ENCODE data around the gene CCDC102A. TPM values are rescaled to one million over a fixed set of nuclear protein-coding genes. Genes with fewer than 3 reads are reported as not detected.

Gene CCDC102A
- total and polyA plus RNA-seq, 10 of the 15 experiments (the other 5 are each of a cell fraction or from before 2014, with no cell fraction given) = 0.03 to 5.9 (median 2.4) TPM

- TF ChIP-seq, protein P1, sequence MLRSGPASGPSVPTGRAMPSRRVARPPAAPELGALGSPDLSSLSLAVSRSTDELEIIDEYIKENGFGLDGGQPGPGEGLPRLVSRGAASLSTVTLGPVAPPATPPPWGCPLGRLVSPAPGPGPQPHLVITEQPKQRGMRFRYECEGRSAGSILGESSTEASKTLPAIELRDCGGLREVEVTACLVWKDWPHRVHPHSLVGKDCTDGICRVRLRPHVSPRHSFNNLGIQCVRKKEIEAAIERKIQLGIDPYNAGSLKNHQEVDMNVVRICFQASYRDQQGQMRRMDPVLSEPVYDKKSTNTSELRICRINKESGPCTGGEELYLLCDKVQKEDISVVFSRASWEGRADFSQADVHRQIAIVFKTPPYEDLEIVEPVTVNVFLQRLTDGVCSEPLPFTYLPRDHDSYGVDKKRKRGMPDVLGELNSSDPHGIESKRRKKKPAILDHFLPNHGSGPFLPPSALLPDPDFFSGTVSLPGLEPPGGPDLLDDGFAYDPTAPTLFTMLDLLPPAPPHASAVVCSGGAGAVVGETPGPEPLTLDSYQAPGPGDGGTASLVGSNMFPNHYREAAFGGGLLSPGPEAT (IDR thresholded peaks at IDR 0.05; ENCODE audit: low read depth) = peak; percentile 38; the same call in 1 of the 2 replicates
- TF ChIP-seq CBFB (IDR thresholded peaks at IDR 0.05; ENCODE audit: low read depth) = 0 out of 2 replicates have a peak, but pooled peaks have one; percentile 66
- no peak for TF ChIP-seq MXI1 (IDR thresholded peaks at IDR 0.05; ENCODE audit: low read depth, low read length)
- 0 out of 2 replicates have a peak, but pooled peaks have one; percentile 54 for TF ChIP-seq YY1 (IDR thresholded peaks at IDR 0.05; ENCODE audit: low read depth, low read length)
- peak; percentile 67; the same call in 1 of the 2 replicates for TF ChIP-seq TBL1XR1 (IDR thresholded peaks at IDR 0.05; ENCODE audit: low read depth, low read length)
Observed at GRCh38 chr16:57537194-57537505, 779 bp upstream of the CCDC102A start (continued).

DNA sequence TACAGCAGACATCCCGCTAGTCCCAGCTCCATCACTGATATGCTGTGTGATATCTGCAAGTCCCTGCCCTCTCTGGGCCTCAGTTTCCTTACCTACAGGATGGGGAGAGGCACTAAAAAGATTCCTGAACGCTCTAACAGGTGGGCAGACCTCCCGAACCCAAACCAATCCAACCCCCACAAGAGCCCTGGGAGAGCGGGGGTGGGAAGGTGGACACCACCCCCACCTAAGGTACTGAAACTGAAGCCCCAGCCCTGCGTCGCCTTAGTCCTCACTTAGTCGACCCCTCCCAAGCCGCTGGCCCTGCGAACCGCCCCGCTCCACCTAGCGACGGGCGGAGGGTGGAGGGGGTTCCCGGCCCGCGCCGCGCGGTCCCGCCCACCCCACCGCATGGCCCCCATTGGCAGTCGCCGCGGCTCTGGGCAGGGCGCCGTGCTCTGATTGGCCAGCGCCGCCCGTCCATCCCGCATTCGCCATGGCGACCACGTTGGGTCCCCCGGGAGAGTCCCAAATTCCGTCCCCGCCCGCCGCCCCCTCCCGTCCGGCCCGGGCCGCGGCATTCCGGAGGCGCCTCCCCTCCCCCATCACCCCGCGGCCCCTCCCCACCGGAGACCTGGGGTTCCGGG is 578 bp downstream of the CCDC102A start:
- peaks cover 7% of the 10 kb centered on the region for H3K79me2 ChIP-seq (ENCODE audit: control insufficient read depth, insufficient read depth, low read length)
- ATAC-seq (peak; percentile 82), FAIRE-seq (no peak), DNase-seq (ENCODE audit: low read depth, low spot score) (no peak)
- peak overlapping the region; percentile 97 for H3K4me2 ChIP-seq (ENCODE audit: control insufficient read depth, insufficient read depth)
- CTCF ChIA-PET = interaction anchor here (0.8 to 3.3 kb wide), 5 partner anchors 9 to 235 kb away, joined by 3 to 18 read pairs (median 5); partner anchors contain the start of gene POLR2C
- H3K27ac ChIP-seq (ENCODE audit: control insufficient read depth, insufficient read depth) = peak overlapping the region; percentile 85
- H3K4me1 ChIP-seq (ENCODE audit: control insufficient read depth, insufficient read depth, low read length) = peaks cover 63% of the 10 kb centered on the region
- intact Hi-C loops (cut with micrococcal nuclease; ENCODE audit: unreplicated experiment) (loop anchor here (2.0 to 5.0 kb wide), 3 partner anchors 49 to 348 kb away; partner anchors contain the start of genes DOK4, PSME3IP1 and RSPRY1), in situ Hi-C loops (cut with MboI) (no loop called here)
- RAD21 ChIA-PET (ENCODE audit: unreplicated experiment) = interaction anchor here (2.7 to 2.8 kb wide), 2 partner anchors 10 to 49 kb away, joined by 12 to 16 read pairs; partner anchors contain the start of gene DOK4
- WGBS (ENCODE audit: insufficient coverage, insufficient replicate concordance, low lambda C conversion rate, missing lambda C conversion rate) = 2% methylated on average over 35 of the region's 50 CpGs
- BruUV-seq (replicated peaks) = no TSS peak
- SMC1A ChIA-PET (ENCODE audit: uncharacterized antibody, unreplicated experiment) = interaction anchor here (0.9 to 1.8 kb wide), 2 partner anchors 16 to 48 kb away, joined by 3 to 6 read pairs; no protein-coding TSS in a partner anchor
- no peaks in the 10 kb centered on the region for H4K20me1 ChIP-seq (ENCODE audit: control insufficient read depth, insufficient read depth)
- H3K9ac ChIP-seq (ENCODE audit: control insufficient read depth, insufficient read depth, low read length) = peak overlapping the region; percentile 82
- no peaks in the 10 kb centered on the region for H3K36me3 ChIP-seq (ENCODE audit: control insufficient read depth in 2 of 2, insufficient read depth in 2 of 2, low read length in 1 of 2)
- POLR2A ChIA-PET = interaction anchor here (1.9 kb wide), 1 partner anchor 10 kb away, joined by 11 read pairs; no protein-coding TSS in a partner anchor
- H3K4me3 ChIP-seq = peak overlapping the region; percentile 88
- no peaks in the 10 kb centered on the region for H3K27me3 ChIP-seq (replicated peaks in 1 of 2; ENCODE audit: control insufficient read depth in 2 of 2, insufficient read depth in 2 of 2, low read length in 1 of 2)
- peak overlapping the region; percentile 74 for H2AFZ ChIP-seq (ENCODE audit: control insufficient read depth, low read depth, low read length)
- H3K9me3 ChIP-seq (replicated peaks; ENCODE audit: control insufficient read depth, insufficient read depth, low read length) = no peaks in the 10 kb centered on the region
- TF ChIP-seq CHD2 (IDR thresholded peaks at IDR 0.05; ENCODE audit: borderline replicate concordance, low read depth, low read length) = peak; percentile 85
- peak; percentile 96 for TF ChIP-seq NFYB (IDR thresholded peaks at IDR 0.05; ENCODE audit: insufficient read depth, low read depth, low read length)
- peak; percentile 25; the same call in 1 of the 2 replicates for TF ChIP-seq TAF1 (IDR thresholded peaks at IDR 0.05; ENCODE audit: borderline replicate concordance, low read depth, low read length)
- peak; percentile 28 for TF ChIP-seq SKIL (IDR thresholded peaks at IDR 0.05; ENCODE audit: low read depth, poor library complexity, severe bottlenecking)
- no peak for TF ChIP-seq RUNX3 (IDR thresholded peaks at IDR 0.05; ENCODE audit: low read length)
- peak; percentile 80 for TF ChIP-seq MXI1 (IDR thresholded peaks at IDR 0.05; ENCODE audit: low read depth, low read length)
- TF ChIP-seq, protein P2, sequence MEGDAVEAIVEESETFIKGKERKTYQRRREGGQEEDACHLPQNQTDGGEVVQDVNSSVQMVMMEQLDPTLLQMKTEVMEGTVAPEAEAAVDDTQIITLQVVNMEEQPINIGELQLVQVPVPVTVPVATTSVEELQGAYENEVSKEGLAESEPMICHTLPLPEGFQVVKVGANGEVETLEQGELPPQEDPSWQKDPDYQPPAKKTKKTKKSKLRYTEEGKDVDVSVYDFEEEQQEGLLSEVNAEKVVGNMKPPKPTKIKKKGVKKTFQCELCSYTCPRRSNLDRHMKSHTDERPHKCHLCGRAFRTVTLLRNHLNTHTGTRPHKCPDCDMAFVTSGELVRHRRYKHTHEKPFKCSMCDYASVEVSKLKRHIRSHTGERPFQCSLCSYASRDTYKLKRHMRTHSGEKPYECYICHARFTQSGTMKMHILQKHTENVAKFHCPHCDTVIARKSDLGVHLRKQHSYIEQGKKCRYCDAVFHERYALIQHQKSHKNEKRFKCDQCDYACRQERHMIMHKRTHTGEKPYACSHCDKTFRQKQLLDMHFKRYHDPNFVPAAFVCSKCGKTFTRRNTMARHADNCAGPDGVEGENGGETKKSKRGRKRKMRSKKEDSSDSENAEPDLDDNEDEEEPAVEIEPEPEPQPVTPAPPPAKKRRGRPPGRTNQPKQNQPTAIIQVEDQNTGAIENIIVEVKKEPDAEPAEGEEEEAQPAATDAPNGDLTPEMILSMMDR (IDR thresholded peaks at IDR 0.05 in 2 of 3, conservative IDR thresholded peaks at IDR 0.05 in 1 of 3; ENCODE audit: control insufficient read depth in 2 of 3, extremely low read depth in 1 of 3, insufficient read depth in 1 of 3, low read depth in 3 of 3, low read length in 3 of 3) = 0 out of 6 replicates have a peak, but pooled peaks of 2 of the 3 experiments have one; percentile 16 to 24
- TF ChIP-seq, protein P3, sequence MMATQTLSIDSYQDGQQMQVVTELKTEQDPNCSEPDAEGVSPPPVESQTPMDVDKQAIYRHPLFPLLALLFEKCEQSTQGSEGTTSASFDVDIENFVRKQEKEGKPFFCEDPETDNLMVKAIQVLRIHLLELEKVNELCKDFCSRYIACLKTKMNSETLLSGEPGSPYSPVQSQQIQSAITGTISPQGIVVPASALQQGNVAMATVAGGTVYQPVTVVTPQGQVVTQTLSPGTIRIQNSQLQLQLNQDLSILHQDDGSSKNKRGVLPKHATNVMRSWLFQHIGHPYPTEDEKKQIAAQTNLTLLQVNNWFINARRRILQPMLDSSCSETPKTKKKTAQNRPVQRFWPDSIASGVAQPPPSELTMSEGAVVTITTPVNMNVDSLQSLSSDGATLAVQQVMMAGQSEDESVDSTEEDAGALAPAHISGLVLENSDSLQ (IDR thresholded peaks at IDR 0.05) = peak; percentile 97
- no peak for TF ChIP-seq BCL11A (IDR thresholded peaks at IDR 0.05; ENCODE audit: low read depth, low read length)
- TF ChIP-seq EGR1 (IDR thresholded peaks at IDR 0.05; ENCODE audit: borderline replicate concordance in 1 of 2, low read depth in 2 of 2, low read length in 2 of 2) = peak in 1 of 2 experiments; percentile 73; a peak in 2 of 3 replicates

Data from GM12878 (cell line).